Adrenal gland (tissue), 5 donors: ENCODE data around the gene PMS2.

ENCODE experiments used
- POLR2A ChIP-seq, 2 donors: fragments of 450-650 bp; IDR thresholded peaks; one replicate each; pipeline ENCODE4 v1.6.1; 2017; ENCODE audit warnings: antibody characterized with exemption in 2 of 2, mild to moderate bottlenecking in 2 of 2, moderate library complexity in 1 of 2
- TF ChIP-seq, protein P1 (sequence below), 6 experiments: fragments of 450-650 bp in 4 of 6; fragments of 200-600 bp in 2 of 6; sonication (generic) in 1 of 6; IDR thresholded peaks; 1 replicate in 5 of 6; 2 replicates in 1 of 6; pipeline versions ENCODE4 v1.5.1 to v1.8.0; 2016 to 2021; ENCODE audit warnings: antibody characterized with exemption in 6 of 6, mild to moderate bottlenecking in 2 of 6, moderate library complexity in 1 of 6
- donor health status: DM: no; HTN: no; CAD: no.

DNA sequence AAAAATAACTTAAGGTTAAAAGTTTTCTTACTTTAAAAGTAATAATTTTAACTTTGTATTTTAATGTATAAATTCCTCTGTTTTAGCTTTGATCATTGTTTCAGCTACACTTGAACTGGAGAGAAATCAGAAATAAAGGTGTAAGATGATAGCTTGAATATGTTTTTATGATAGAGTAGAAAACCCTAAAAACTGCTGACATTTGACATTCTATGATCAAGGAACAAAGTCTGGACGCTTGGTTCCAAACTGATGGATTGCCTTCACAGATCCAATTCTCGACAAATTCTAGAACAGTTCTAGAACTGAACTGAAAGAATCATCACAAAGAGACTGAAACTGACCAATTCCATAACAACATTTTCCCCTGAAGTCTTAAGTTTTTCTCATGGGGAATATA, 22.1 kb upstream of the PMS2 start, which contains the start of gene ANKRD61:
- TF ChIP-seq, protein P1, sequence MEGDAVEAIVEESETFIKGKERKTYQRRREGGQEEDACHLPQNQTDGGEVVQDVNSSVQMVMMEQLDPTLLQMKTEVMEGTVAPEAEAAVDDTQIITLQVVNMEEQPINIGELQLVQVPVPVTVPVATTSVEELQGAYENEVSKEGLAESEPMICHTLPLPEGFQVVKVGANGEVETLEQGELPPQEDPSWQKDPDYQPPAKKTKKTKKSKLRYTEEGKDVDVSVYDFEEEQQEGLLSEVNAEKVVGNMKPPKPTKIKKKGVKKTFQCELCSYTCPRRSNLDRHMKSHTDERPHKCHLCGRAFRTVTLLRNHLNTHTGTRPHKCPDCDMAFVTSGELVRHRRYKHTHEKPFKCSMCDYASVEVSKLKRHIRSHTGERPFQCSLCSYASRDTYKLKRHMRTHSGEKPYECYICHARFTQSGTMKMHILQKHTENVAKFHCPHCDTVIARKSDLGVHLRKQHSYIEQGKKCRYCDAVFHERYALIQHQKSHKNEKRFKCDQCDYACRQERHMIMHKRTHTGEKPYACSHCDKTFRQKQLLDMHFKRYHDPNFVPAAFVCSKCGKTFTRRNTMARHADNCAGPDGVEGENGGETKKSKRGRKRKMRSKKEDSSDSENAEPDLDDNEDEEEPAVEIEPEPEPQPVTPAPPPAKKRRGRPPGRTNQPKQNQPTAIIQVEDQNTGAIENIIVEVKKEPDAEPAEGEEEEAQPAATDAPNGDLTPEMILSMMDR (IDR thresholded peaks at IDR 0.05): no peak
- no peak for TF ChIP-seq POLR2A (IDR thresholded peaks at IDR 0.05)
